ENCODE results near the gene MALRD1. TPM values are rescaled to one million over a fixed set of nuclear protein-coding genes. Genes with fewer than 3 reads are reported as not detected.
"Not testable (repeated sequence)": the region's sequence is repeated elsewhere in the genome, so short reads cannot be mapped to it uniquely, and the experiment has no call there.

Gene MALRD1
- total RNA-seq, 1 donor from 2014 or later = not detected

- DNase-seq (ENCODE audit: extremely low read depth, low read depth, low spot score) = no peak
These were observed 702.4 kb downstream of the MALRD1 start for GRCh38 chr10:19750972-19751371.

DNA sequence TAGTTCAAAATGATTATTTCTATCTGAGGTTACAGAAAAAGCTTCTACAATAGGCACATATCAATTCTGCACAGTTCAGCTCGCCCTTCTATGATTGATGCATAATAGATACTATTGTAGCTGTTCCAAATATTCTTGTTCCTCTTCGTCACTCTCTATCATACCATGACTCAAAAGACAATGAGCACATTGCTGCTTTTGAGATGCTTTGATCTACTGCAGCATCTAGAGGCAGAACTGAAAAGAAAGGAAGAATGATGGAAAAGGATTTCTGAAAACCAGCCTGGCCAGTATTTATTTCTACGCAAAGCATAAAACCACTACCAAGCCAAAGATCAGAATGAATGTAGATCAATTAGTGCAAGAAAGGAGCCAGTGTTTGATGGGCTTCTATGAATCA is 708.3 kb downstream of the MALRD1 start:
- no peak for DNase-seq (ENCODE audit: extremely low read depth, low read depth, low spot score)

GRCh38 chr10:19762026-19762425 is 713.4 kb downstream of the MALRD1 start:
- DNase-seq (ENCODE audit: extremely low read depth, low read depth, low spot score) = no peak

- DNase-seq (ENCODE audit: extremely low read depth, low read depth, low spot score) = no peak
These were observed 715.5 kb downstream of the MALRD1 start for GRCh38 chr10:19764111-19764510.

GRCh38 chr10:19767876-19768275 is 719.3 kb downstream of the MALRD1 start:
- no peak for DNase-seq (ENCODE audit: extremely low read depth, low read depth, low spot score)

DNA sequence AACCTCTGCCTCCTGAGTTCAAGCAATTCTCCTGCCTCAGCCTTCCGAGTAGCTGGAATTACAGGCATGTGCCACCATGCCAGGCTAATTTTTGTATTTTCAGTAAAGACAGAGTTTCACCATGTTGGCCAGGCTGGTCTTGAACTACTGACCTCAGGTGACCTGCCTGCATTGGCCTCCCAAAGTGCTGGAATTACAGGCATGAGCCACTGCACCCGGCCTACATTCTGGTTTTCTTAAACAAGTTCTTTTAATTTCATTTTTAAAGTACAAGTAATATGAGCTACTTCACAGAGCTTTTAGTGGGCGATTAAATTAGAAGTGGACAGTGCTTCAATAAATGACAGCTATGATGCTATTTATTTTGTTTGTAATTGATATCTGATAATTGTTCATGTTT is 721.2 kb downstream of the MALRD1 start:
- not testable (repeated sequence) for DNase-seq (ENCODE audit: extremely low read depth, low read depth, low spot score)

DNA sequence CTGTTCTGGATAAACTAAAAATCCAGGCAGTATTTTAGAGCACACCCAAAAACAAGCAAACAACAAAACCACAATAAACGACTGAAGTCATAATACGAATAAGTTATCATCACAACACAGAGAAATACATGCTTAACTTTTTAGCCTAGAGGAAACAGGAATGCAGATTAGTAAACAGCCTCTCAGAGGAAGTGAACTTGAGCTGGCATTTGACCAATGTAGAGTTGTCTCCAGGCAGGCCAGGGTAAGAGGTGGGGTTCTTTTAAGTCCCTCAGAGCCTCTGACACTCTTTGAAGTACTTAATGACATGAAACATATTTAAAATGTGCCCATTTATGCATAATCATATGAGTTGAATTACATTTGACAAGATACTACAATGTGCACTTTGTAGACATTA is 724.4 kb downstream of the MALRD1 start:
- no peak for DNase-seq (ENCODE audit: extremely low read depth, low read depth, low spot score)

DNA sequence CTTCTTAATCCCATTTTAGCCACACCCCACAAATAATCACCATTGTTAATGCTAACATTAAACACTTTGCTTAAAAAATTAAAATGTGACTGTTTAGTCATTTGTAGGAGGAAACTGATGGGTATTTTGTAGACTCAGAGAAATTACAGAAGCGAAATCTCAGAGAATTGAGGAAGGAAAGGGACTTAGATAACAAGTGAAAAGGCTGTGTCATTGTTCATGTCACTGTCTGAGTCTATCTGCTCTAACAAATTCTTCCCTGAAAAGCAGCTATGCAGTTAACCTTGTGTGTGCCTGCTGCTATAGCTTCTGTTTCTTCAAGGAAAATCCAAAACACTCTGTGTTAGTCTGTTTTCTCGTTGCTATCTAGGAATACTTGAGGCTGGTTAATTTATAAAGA is 726.7 kb downstream of the MALRD1 start:
- no peak for DNase-seq (ENCODE audit: extremely low read depth, low read depth, low spot score)

GRCh38 chr10:19777806-19778205 is 729.2 kb downstream of the MALRD1 start:
- DNase-seq (ENCODE audit: extremely low read depth, low read depth, low spot score) = no peak

GRCh38 chr10:19778996-19779395 is 730.4 kb downstream of the MALRD1 start:
- no peak for DNase-seq (ENCODE audit: extremely low read depth, low read depth, low spot score)

DNA sequence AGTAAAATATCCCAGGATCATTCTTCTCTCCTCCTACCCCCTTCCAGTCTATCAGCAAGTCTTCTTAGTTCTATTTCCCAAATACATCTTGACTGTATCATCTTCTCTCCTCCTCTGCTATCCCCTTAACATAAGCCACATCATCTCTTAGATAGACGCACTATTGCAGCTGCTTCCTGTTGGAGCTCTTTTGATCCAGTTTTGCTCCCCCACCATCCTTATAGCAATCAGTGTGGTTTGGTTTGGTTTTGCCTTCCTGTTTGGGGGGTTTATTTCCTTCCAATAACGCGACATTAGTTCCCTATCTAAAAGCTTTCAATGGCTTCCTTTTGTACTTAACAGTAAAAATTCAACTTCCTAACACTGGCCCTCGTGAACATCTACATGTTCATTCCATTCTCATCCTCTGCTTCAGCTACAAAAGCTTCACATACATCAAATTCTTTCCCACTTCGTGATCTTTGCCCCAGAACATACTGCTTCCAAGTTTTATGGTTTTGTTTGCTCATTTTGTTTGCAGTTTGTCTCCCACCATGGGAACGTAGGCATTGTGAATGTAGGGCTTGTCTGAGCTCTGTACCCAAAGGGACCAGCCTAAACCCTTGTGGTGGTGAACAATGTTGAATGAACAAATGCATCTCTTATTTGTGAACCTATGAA is 734.0 kb downstream of the MALRD1 start:
- no peak for DNase-seq (ENCODE audit: extremely low read depth, low read depth, low spot score)

DNA sequence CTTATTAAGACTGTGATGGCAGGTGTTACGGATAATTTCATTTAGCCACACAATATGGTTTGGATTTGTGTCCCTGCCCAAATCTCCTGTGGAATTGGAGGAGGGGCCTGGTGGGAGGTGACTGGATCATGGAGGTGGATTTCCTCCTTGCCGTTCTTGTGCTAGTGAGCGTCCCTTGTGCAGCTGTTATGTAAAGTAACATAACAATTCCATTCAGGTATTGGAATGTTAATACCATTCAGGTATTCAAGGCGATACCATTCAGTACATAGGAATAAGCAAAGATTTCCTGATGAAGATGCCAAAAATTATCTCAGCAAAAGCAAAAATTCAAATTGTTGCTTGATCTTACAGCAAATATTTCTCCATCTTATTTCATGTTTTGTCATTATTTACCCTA is 735.1 kb downstream of the MALRD1 start:
- DNase-seq (ENCODE audit: extremely low read depth, low read depth, low spot score) = no peak
